Stimulated activated memory B cell treated with anti-CD40 and anti-IgM and Interleukin-4, amounts not matched to agents 10 μg/mL and 1 μg/mL and 100 μg/mL, for 72 hours (primary cell): Measurements from ENCODE around the gene TIPIN.
A peak's percentile ranks its signal among the peaks of the same experiment; 100 is the strongest.
"Not testable (repeated sequence)": the region's sequence is repeated elsewhere in the genome, so short reads cannot be mapped to it uniquely, and the experiment has no call there.

ENCODE experiments used
- ATAC-seq: fragments of 150-1000 bp; cut with Tn5 transposase; 2 replicates; pipeline ENCODE4 v1.10.0; 2021
- H3K27ac Mint-ChIP-seq: one replicate; pipeline ENCODE4 v1.8.0; 2022; ENCODE audit warnings: mild to moderate bottlenecking, mixed read lengths
- H3K27me3 Mint-ChIP-seq: one replicate; pipeline ENCODE4 v1.8.0; 2022; ENCODE audit warnings: mixed read lengths
- H3K36me3 Mint-ChIP-seq: one replicate; pipeline ENCODE4 v1.8.0; 2022; ENCODE audit warnings: mixed read lengths
- H3K4me1 Mint-ChIP-seq: one replicate; pipeline ENCODE4 v1.8.0; 2022; ENCODE audit warnings: mixed read lengths
- H3K4me3 Mint-ChIP-seq: one replicate; pipeline ENCODE4 v1.8.0; 2022; ENCODE audit warnings: mild to moderate bottlenecking, moderate library complexity, mixed read lengths
- H3K9me3 Mint-ChIP-seq: one replicate; pipeline ENCODE4 v1.8.0; 2022; ENCODE audit warnings: mixed read lengths

TIPIN gene

DNA sequence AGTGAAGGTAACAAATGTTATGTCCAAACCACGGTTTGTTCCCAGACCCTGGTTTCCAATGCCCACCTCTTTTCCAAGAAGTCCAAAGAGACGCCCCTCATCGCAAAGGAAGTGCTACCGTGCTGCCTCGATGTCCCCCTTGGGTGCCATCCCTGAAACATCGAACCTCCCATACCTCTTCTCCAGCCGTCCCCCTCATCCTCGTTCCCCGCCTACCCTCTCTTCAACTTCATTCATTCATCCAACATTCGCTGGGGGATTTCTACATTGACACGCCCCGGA is 467 bp downstream of the TIPIN start:
- Mint-ChIP-seq H3K27ac (peak overlapping the region; percentile 93), H3K27me3 (no peaks in the 10 kb centered on the region), H3K36me3 (peaks cover 13% of the 10 kb centered on the region), H3K4me1 (peaks cover 24% of the 10 kb centered on the region), H3K4me3 (peak overlapping the region; percentile 97), H3K9me3 (no peaks in the 10 kb centered on the region)
- ATAC-seq: no peak

DNA sequence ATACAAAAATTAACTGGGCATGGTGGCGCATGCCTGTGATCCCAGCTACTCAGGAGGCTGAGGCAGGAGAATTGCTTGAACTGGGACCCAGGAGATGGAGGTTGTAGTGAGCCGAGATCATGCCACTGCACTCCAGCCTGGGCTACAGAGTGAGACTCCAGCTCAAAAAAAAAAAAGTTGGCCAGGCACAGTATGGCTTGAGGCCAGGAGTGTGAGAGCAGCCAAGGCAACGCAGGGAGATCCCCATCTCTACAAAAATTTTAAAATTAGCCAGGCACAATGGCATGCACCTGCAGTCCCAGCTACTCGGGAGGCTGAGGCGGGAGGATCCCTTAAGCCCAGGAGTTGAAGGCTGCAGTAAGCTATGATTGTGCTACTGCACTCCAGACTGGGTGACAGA is 8.0 kb downstream of the TIPIN start:
- not testable (repeated sequence) for H3K4me1 Mint-ChIP-seq, H3K4me3 Mint-ChIP-seq, H3K9me3 Mint-ChIP-seq, H3K27me3 Mint-ChIP-seq, ATAC-seq, H3K27ac Mint-ChIP-seq
- H3K36me3 Mint-ChIP-seq: peaks cover 42% of the 10 kb centered on the region

DNA sequence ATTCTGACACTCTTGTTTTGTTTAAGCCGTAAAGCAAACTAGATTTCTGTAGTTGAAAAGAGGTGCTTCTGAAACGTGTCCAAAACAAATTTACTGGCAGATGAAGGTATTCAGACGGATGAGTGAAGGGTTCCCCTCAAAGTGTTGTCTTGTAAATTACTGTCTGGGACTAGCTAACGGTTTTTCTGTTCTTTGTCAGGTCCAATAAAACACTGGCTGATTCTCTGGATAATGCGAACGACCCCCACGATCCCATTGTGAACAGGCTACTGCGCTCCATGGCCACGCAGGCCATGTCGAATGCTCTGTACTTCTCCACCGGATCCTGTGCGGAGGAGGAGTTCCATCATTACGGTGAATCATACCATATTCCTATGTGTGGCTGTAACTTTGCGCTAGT is 27.7 kb downstream of the TIPIN start:
- peaks cover 47% of the 10 kb centered on the region for H3K36me3 Mint-ChIP-seq
- H3K4me1 Mint-ChIP-seq: no peaks in the 10 kb centered on the region
- no peak for ATAC-seq
- H3K9me3 Mint-ChIP-seq: no peaks in the 10 kb centered on the region
- H3K4me3 Mint-ChIP-seq: no peak overlapping the region
- no peak overlapping the region for H3K27ac Mint-ChIP-seq
- H3K27me3 Mint-ChIP-seq: no peaks in the 10 kb centered on the region

DNA sequence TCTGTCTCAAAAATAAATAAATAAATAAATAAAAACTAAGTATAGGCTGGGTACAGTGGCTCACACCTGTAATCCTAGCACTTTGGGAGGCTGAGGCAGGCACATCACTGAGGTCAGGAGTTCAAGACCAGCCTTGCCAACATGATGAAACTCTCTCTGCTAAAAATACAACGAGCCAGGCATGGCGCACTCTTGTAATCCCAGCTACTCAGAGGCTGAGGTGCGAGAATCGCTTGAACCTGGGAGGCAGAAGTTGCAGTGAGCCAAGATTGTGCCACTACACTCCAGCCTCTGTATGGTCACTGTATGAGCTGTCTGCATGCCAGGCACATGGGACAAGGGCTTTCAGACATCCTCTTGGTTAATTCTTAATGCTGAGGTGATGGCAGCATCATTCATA is 28.7 kb downstream of the TIPIN start:
- H3K27me3 Mint-ChIP-seq: no peaks in the 10 kb centered on the region
- no peak overlapping the region for H3K4me3 Mint-ChIP-seq
- no peaks in the 10 kb centered on the region for H3K9me3 Mint-ChIP-seq
- no peak for ATAC-seq
- peaks cover 46% of the 10 kb centered on the region for H3K36me3 Mint-ChIP-seq
- no peak overlapping the region for H3K27ac Mint-ChIP-seq
- no peaks in the 10 kb centered on the region for H3K4me1 Mint-ChIP-seq

DNA sequence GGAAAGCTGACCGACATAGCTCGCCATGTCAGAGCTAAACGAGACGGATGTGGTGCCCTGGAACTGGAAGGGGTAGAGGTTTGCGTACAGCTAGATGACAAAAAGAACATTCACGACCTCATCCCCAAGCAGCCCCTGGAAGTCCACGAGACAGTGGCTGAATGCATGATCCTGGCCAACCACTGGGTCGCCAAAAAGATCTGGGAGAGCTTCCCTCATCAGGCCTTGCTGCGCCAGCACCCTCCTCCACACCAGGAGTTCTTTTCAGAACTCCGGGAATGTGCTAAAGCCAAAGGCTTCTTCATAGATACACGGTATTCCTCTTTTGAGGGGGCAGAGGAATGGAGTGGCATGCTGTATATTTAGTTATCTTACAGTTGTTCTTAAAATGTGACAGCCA is 30.4 kb downstream of the TIPIN start:
- no peak for ATAC-seq
- no peaks in the 10 kb centered on the region for H3K9me3 Mint-ChIP-seq
- peaks cover 40% of the 10 kb centered on the region for H3K36me3 Mint-ChIP-seq
- H3K27me3 Mint-ChIP-seq: no peaks in the 10 kb centered on the region
- H3K27ac Mint-ChIP-seq: no peak overlapping the region
- no peaks in the 10 kb centered on the region for H3K4me1 Mint-ChIP-seq
- no peak overlapping the region for H3K4me3 Mint-ChIP-seq

DNA sequence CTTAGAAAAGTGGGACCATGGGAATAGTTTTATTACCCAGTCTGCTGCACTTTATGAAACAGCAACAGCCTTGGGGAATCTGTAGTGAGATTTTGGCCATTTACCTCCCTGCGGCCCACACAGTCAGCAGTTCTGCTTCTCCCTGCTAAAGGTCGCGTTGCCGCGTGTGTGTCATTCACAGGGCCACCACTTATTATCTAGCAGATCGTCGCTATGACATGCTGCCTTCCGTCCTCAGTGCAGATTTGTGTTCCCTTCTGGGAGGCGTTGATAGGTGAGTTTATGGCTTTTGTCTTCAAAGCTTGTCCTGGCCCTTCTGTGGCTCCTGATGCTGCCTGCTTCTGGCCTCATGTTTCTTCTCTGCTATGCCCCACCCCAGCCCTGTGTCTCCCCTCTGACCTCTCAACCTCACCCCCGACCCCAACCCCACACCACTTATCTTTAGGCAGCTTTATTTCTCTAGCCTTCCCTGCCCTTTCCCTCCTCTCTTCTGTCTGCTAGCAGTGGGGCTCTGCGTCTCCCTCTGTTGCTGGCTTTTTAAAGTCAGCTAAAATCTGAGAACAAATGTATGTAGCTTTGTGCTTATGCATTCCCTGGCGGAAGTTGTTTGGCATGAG is 33.1 kb downstream of the TIPIN start:
- peaks cover 42% of the 10 kb centered on the region for H3K36me3 Mint-ChIP-seq
- no peak for ATAC-seq
- H3K27ac Mint-ChIP-seq: no peak overlapping the region
- no peaks in the 10 kb centered on the region for H3K27me3 Mint-ChIP-seq
- no peaks in the 10 kb centered on the region for H3K4me1 Mint-ChIP-seq
- H3K4me3 Mint-ChIP-seq: no peak overlapping the region
- no peaks in the 10 kb centered on the region for H3K9me3 Mint-ChIP-seq

DNA sequence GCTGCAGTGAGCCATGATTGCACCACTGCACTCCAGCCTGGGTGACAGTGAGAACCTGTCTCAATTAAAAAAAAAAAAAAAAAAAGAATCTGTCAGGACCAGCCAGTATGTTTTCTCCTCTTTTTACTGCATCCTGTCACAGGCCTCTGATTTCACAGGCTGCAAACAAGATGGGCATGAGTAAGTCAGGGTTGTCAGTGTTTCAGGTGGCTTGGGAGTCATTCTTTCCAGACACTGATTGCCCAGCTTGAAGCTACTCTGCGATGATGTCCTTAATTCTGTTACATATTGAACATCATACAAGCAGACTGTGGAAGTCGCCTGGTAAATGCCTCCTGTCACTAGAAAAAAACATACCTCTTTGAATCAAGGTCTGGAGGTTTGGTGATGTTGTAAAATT is 44.3 kb downstream of the TIPIN start:
- Mint-ChIP-seq H3K4me3 (no peak overlapping the region), H3K27ac (no peak overlapping the region), H3K36me3 (peaks cover 66% of the 10 kb centered on the region), H3K4me1 (no peaks in the 10 kb centered on the region), H3K27me3 (no peaks in the 10 kb centered on the region), H3K9me3 (no peaks in the 10 kb centered on the region)
- no peak for ATAC-seq

DNA sequence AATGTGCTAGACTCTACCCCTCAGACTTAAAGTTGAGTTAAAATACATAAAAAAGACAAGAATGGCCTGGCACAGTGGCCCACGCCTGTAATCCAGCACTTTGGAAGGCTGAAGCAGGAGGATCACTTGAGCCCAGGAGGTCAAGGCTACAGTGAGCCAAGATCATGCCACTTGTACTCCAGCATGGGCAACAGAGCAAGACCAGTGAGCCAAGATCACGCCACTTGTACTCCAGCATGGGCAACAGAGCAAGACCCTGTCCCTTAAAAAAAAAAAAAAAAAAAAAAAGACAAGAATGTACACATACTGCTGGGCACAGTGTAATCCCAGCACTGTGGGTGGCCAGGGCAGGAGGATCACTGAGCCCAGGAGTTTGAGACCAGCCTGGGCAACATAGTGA is 45.7 kb downstream of the TIPIN start:
- Mint-ChIP-seq H3K27me3 (no peaks in the 10 kb centered on the region), H3K4me3 (no peak overlapping the region), H3K36me3 (peaks cover 53% of the 10 kb centered on the region), H3K4me1 (no peaks in the 10 kb centered on the region), H3K9me3 (no peaks in the 10 kb centered on the region), H3K27ac (peak overlapping the region; percentile 8)
- ATAC-seq: no peak

DNA sequence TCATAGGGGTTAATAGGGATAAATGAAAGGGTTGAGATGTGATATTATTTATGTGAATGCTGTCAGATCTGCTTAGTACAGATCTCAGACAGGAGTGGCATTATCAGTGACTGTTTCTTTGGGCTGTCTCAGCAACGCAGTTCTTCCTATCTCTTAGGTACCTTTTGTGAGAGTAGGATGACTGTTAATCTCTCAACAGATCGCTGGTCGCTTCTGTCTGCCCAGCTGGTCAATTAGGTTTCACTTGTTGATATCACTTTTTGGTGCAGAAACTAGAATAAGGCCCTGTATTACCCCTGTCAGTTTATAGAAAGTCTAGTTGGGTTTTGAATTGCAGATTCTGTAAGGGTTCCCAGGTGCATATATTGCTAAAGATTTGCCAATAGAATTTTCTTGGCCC is 46.7 kb downstream of the TIPIN start:
- Mint-ChIP-seq H3K4me1 (no peaks in the 10 kb centered on the region), H3K27me3 (no peaks in the 10 kb centered on the region), H3K36me3 (peaks cover 47% of the 10 kb centered on the region), H3K9me3 (no peaks in the 10 kb centered on the region), H3K4me3 (no peak overlapping the region), H3K27ac (no peak overlapping the region)
- ATAC-seq: no peak

DNA sequence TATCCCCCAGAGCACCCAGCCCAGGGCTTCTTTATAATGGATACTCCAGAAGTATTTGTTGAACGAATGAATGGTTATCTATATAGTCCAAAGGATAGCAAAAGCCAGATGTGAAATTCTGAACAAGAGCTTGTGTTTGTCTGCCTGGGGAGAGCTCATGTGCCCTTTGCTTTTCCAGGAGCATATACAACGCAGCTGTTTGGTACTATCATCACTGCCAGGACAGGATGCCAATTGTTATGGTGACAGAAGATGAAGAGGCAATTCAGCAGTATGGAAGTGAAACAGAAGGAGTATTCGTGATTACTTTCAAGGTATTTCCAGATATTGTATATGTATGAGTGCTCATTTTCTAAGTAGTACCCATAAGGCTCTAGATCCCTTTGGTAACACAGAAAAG is 48.0 kb downstream of the TIPIN start:
- no peak for ATAC-seq
- Mint-ChIP-seq H3K4me3 (no peak overlapping the region), H3K27me3 (no peaks in the 10 kb centered on the region), H3K27ac (no peak overlapping the region), H3K36me3 (peaks cover 47% of the 10 kb centered on the region), H3K4me1 (no peaks in the 10 kb centered on the region), H3K9me3 (no peaks in the 10 kb centered on the region)

DNA sequence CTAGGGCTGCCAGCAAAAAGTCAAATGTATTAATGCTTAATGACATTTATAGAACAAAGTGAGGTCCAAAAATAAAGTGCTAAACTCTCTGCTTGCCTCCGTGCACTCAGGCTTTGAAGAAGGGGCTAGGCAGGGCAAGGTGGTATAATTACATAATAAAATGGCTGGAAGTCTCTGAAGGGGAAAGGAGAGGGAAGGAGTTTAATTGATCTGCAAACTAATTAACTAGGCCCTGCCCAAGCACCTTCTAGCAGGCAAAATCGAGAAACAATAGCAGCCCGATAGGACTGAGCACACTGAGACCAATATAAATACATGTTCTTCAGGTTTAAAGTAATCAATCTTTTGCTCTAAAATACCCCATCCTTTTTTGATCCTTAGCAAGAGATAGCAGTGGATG is 50.1 kb downstream of the TIPIN start:
- Mint-ChIP-seq H3K4me1 (no peaks in the 10 kb centered on the region), H3K27me3 (no peaks in the 10 kb centered on the region), H3K27ac (no peak overlapping the region), H3K9me3 (no peaks in the 10 kb centered on the region), H3K4me3 (no peak overlapping the region), H3K36me3 (peaks cover 47% of the 10 kb centered on the region)
- ATAC-seq: no peak

DNA sequence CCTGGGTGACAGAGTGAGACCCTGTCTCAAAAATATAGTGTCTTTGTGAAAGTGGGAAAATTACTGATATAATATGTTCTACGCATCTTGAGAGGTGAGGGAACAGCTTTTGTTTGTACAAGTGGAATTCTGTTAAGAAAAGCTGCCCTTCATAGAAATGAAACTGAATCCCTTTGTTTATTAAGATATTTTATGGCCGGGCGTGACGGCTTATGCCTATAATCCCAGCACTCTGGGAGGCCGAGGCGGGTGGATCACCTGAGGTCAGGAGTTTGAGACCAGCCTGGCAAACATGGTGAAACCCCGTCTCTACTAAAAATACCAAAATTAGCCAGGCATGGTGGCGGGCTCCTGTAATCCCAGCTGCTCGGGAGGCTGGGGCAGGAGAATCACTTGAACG is 52.1 kb downstream of the TIPIN start:
- not testable (repeated sequence) for H3K4me3 Mint-ChIP-seq, H3K4me1 Mint-ChIP-seq, H3K27ac Mint-ChIP-seq, H3K27me3 Mint-ChIP-seq, H3K9me3 Mint-ChIP-seq, ATAC-seq
- H3K36me3 Mint-ChIP-seq: peaks cover 37% of the 10 kb centered on the region

DNA sequence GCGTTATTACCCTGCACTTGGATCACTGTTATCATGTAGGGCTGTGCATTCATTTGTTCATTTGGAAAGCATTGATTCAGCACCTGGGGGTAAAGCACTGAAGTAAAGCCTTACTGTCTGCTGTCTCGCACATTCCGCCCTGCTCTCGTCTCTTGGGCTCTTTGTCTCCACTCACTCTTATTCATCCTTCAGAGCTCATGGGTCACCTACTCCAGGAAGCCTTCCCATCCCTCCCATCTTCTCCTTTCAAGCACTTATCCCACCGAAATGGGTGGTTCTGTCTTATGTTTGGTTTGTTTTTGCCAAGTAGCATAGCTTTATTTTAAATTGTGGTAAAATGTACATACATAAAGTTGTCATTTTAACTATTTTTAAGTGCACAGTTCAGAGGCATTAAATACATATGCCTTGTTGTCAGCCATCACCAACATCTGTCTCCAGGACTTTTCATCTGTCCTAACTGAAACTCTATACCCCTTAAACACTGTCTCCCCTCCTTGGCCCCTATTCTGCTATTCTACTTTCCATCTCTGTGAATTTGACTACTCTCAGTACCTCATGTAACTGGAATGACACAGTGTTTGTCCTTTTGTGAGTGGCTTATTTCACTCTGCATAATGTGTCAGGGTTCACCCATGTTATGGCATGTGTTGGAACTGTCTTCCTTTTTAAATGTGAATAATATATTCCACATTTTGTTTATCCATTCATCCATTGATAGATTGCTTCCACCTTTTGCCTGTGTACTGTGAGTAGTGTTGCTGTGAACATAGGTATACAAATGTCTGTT is 53.8 kb downstream of the TIPIN start:
- Mint-ChIP-seq H3K9me3 (no peaks in the 10 kb centered on the region), H3K27me3 (no peaks in the 10 kb centered on the region), H3K36me3 (peaks cover 30% of the 10 kb centered on the region), H3K4me1 (no peaks in the 10 kb centered on the region), H3K4me3 (no peak overlapping the region), H3K27ac (no peak overlapping the region)
- ATAC-seq: no peak

DNA sequence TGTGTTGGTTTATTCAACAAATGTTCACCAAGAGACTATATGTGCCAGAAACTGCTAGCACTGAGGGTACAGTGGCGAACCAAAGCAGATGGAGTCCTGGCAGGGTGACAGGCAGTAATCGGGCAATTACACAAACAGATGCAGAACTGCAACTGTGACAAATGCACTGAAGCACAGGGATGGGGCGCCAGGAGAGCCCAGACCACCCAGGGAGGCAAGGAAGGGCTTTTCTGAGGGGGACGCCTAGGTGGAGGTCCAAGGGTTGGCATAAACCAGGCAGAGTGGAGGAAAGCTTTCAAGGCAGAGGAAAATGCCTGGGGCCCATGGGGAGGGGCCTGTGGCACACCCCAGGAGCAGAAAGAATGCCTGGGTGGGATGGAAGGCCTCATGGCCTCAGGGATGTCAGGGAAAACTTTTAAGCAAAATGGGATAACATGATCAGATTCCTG is 57.7 kb downstream of the TIPIN start:
- Mint-ChIP-seq H3K27me3 (no peaks in the 10 kb centered on the region), H3K9me3 (no peaks in the 10 kb centered on the region), H3K36me3 (peaks cover 26% of the 10 kb centered on the region), H3K4me1 (peaks cover 13% of the 10 kb centered on the region), H3K4me3 (no peak overlapping the region), H3K27ac (no peak overlapping the region)
- ATAC-seq: no peak

DNA sequence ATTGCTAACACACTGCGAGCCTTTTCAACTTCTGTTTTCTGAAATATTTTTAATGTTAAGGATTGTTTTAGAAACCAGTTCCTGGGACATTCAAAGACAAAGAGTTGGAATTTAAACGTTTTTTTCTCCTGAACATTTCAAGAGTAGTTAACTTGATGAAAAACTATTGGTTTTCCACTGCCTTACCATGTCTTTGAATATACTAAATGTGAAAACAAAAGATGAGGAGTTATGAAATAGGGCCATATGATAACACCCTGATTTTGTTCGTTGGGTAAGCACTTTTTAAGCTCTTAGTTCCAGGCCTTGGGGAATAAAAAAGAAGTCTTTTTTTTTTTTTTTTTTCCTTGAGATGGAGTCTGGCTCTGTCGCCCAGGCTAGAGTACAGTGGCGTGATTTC is 60.3 kb downstream of the TIPIN start:
- no peak overlapping the region for H3K4me3 Mint-ChIP-seq
- no peaks in the 10 kb centered on the region for H3K27me3 Mint-ChIP-seq
- peaks cover 17% of the 10 kb centered on the region for H3K36me3 Mint-ChIP-seq
- peaks cover 26% of the 10 kb centered on the region for H3K4me1 Mint-ChIP-seq
- H3K9me3 Mint-ChIP-seq: no peaks in the 10 kb centered on the region
- ATAC-seq: no peak
- H3K27ac Mint-ChIP-seq: no peak overlapping the region

DNA sequence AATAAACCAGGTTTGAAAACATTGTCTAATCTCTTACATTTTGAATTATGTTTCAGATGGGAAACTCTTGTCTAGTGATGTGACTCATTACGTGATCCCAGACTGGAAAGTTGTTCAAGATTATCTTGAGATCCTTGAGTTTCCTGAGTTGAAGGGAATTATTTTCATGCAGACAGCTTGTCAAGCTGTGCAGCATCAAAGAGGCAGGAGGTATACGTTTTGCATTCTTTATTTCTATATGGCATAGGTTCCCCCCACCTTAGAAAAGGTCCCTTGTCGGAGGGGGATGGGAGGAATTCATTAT is 61.6 kb downstream of the TIPIN start:
- peaks cover 10% of the 10 kb centered on the region for H3K36me3 Mint-ChIP-seq
- no peak for ATAC-seq
- peaks cover 36% of the 10 kb centered on the region for H3K4me1 Mint-ChIP-seq
- H3K4me3 Mint-ChIP-seq: peak overlapping the region; percentile 83
- no peaks in the 10 kb centered on the region for H3K9me3 Mint-ChIP-seq
- H3K27me3 Mint-ChIP-seq: no peaks in the 10 kb centered on the region
- peak overlapping the region; percentile 92 for H3K27ac Mint-ChIP-seq
